Posterior vena cava (tissue), 2 donors: ENCODE results near the gene CSMD2. TPM values are rescaled to one million over a fixed set of nuclear protein-coding genes. Genes with fewer than 3 reads are reported as not detected.

Experiments
- DNase-seq: peaks from one replicate; pipeline ENCODE4 v3.0.0-alpha.2; 2020; ENCODE audit warnings: low spot score
- intact Hi-C, 2 donors: fragments of 100-400 bp; cut with DNase I; formaldehyde crosslinking; loops; one replicate each; pipeline versions ENCODE4 v1.14.1 to v1.14.2; 2022 to 2023
- total RNA-seq, 2 donors: library from RNA; stranded (reverse); fragmentation: NEBNext Ultra II Directional; extraction: Animal tissue kit (Norgen Biotek cat#: 25700); gene quantifications; one replicate each; pipeline ENCODE4 v1.2.1, GENCODE V29; 2021
- donor health status: DM: yes; HTN: yes; CAD: no.
- donor health status: DM: yes; HTN: yes; CAD: no.

The CSMD2 gene
- total RNA-seq, 2 donors from 2014 or later = 2.4 to 3.1 TPM

DNA sequence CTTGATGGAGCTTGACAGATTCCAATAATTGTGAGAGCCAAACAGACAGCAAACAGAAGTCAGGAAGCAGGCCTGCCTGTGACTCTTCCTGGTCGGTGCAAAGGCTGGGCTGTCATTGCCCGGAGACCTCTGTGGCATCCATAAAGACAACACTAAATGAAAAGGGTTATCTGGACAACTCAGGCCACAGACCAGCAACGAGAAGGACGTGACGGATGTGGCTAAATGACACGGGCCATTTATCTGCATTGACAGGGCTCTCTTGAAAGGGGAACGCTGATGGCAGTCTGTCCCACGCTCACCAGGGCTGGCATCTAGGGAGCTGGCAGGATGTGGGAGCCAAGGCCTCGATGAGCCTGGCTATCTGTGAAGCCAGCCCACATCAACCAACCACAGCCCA is 266.1 kb downstream of the CSMD2 start:
- intact Hi-C loops = loop anchor here in 1 of 2 donors (10.0 kb wide), 2 partner anchors 86 to 134 kb away; no protein-coding TSS in a partner anchor

DNA sequence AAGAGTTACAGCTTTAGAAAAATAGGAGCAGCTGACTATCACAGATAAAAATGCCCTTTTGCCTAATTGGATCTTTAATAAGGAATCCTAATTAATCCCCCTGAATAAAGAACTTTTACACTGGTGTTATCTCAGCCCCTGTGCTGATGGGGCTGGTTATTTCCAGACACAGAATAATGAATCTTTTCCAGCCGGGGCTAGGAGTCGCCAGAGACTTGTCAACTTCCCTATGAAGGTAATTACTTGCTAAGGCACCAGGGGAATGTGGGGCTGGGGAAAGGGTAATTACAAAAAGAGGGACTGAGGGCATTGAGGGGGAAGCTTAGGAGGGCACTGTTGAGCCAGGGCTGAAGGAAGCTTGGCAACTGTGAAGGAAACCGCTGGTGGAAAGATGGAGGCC is 266.6 kb downstream of the CSMD2 start:
- intact Hi-C loops = loop anchor here in 1 of 2 donors (10.0 kb wide), 2 partner anchors 86 to 134 kb away; no protein-coding TSS in a partner anchor
- DNase-seq = no peak

More for the DNA sequence above, 266.1 kb downstream of the CSMD2 start:
- no peak for DNase-seq

DNA sequence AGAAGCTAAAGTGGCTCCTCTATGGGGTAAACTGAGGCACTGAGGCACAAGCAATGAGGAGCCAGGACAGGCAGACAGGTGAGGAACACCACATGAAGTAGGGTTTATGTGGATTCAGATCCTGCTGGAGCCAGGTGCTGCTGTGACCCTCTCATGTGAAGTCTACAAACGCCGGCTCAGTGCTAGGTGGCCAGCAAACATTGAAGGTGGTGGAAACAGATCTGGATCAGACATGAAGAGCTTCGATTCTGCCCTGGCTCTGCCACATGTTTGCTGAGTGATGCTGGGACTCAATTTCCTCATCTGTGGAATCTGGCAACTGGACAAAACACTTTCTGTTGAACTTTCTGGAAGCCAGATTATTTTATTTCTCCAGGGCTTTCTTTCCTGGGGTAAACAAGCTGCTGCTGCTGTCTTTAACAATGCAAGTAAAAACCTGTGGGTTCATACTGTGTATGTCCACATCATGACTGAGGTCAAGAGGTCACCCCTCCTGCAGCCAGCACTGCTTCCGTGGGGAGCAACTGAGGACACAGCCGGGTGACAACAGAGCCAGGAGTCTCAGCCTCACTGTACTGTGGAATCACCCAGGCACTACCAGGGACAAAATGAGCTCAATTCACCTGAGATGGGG is 267.8 kb downstream of the CSMD2 start:
- DNase-seq = no peak
- intact Hi-C loops = loop anchor here in 1 of 2 donors (10.0 kb wide), 2 partner anchors 88 to 132 kb away; no protein-coding TSS in a partner anchor

DNA sequence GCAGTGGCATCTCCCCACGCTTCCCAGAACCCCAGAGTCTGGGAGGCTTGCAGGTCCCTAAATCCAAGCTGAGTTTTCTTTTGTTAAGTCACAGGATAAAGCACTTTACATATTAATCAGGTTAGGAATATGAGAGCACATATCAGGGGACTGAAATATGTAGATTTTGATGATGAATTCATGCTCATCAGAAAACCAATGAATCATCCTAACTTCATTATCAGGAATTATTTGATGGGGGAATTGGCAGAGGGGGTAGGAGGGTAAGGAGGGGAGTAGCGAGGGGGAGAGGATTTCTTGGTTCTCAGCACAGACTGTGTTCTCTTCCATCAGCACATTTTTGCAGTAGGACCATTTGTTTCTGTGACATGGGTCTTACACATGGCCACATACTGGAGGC is 269.1 kb downstream of the CSMD2 start:
- intact Hi-C loops = loop anchor here in 1 of 2 donors (10.0 kb wide), 2 partner anchors 89 to 131 kb away; no protein-coding TSS in a partner anchor
- no peak for DNase-seq

DNA sequence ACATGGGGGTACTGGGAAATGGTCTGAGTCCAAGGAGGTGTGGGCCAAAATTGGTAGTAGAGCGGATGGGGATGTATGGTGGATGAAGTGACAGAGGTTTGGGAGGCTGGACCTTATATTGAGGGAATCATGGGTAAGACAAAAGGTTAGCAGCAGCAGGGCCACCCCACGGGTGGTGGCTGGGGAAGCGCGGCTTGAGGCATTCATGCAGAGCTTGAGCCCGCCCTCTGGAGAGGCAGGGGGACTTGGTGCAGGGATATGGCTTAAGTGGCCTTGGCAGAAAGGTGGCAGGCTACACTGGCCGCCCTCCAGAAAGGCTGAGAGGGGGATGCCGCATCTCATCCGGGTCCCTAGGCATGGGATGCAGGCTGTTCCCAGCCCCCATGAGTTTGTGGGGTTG is 269.6 kb downstream of the CSMD2 start:
- intact Hi-C loops = loop anchor here in 1 of 2 donors (10.0 kb wide), 2 partner anchors 89 to 131 kb away; no protein-coding TSS in a partner anchor
- no peak for DNase-seq

DNA sequence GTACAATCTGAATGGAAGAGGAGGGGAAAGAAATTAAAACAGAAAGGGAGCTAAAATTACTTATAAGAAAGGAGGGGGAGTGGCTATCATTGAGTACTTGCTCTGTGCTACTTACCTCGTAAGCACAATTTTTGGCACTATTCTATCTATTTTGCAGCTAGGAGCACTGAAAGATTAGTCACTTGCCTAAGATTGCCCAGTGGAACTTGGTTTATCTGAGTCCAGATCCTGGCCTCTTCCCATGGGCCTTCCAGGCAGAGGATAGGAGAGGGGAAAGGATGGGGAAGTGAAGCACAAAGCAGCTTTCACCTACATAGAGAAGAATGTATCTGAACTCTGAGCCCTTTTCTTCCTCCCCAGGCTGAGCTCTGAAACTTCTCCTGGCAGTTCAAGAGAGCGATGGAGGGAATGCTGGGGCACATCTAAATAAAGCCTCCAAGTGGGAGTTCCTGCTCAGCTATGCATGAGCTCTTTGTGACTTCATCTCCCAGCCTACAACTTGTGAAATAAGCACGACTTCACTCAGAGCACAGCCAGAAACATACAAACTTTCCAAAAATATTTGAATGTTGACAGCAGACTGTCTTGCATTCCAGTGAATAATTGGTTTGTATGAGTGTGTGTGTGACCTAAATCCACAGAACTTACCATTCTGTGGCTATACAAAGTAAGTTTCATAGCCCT is 271.7 kb downstream of the CSMD2 start:
- intact Hi-C loops = loop anchor here in 1 of 2 donors (10.0 kb wide), 2 partner anchors 92 to 128 kb away; no protein-coding TSS in a partner anchor
- no peak for DNase-seq

DNA sequence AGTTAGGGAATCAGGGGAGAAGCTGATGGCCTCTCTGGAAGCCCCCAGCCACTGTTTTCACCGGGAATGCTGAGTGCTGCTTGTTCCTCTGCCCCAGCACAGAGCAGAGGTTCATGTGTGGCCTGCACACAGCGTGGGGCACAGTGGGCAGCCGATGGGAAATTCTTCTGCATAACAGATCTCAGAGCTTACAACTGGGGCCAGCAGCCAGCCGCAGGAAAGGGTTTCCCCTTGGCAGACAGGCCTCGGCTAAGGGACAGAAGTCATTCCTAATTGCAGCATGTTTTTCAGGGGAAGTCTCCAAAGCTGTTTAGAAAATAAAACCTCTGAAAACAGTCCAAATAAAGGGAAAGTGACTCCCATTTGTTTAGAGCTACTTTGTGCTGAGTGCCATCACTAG is 278.5 kb downstream of the CSMD2 start:
- intact Hi-C loops = no loop called here
- DNase-seq = no peak

DNA sequence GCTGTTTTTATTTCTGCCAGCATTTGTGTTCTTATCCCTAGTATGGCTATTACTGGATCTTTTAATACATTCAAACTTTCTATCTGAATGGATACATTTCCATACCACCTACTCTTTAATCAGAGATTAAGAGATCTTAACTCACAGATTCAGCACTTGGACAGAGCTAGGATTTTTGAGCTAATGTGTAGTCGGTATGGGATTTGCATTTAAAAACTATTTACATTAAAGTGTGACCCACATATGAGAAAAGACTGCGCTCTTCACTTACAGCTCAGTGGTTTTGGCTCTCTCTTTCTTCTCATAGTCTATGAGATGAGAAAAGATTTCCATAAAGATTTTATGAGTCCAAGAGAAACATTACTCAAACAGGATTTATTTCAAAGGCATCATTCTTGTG is 284.7 kb downstream of the CSMD2 start:
- no peak for DNase-seq
- intact Hi-C loops = no loop called here

DNA sequence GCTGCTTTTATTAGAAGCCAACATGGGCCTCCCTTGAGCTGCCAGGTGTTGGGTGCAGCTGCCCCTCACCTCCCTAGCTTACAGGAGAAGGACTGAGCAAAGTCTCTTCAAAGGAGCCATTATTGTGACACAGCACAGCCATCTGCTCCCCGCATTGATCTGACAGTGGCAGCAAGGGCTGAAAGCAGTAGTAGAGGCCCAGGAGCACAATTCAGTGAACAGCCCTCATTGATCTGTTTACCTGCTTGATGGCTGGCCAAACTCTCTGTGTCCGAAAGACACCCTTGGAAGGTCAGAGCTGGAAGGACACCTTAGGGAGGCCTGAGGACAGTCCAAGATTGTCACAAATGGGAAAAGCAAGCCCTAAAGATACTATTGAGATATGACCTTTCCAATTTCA is 286.6 kb downstream of the CSMD2 start:
- intact Hi-C loops = no loop called here
- no peak for DNase-seq

DNA sequence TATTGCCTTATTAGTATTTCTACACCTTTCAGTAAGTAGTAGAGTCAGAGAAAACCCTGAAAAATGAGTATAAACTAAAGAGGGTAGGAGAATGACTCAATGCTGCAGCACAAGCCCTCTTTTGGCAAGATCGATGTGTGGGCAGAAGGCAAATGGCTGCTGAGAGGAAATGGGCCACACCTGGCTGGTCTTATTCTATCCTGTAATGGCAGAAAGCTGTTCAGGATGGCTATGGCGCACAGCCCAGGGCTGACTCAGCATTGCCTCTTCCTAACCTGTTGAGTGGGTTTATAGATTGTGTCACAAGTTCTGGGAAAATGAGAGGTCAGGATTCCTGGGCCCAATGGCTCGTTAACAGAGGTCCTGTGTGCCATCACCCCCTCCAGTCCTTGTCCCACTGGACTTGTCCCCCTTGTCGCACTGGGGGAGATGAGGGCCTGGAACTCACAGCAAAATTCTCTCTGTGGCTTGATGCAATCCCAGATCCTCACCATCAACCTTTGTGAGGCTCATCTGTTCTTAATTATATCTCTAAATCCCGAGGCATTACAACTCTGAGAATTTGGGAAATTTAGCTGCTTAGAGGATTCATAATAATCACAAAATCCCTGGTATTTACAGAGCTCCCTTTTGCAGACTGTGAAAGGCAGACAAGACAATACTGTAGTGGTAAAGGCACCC is 287.9 kb downstream of the CSMD2 start:
- intact Hi-C loops = no loop called here
- DNase-seq = peak; percentile 93

DNA sequence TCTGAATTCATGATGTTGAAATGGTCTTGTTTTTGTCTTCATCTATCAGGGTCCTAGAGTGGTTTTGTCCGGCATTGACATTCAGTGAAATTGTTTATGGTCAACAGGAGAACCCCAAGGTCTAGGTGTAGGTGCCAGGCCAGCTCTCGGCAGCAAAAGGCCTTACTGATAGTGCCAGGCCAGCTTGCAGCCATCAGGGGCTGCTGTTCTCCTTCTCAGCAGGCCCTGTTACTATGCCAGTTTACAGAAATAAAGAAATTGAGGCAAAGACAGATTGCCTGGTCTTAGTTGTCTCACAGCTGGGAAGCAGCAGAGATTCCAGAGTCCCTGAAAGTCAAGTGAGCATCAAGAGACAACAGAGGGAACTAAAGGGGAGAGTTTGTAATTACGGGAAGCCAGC is 289.2 kb downstream of the CSMD2 start:
- DNase-seq = no peak
- intact Hi-C loops = no loop called here

DNA sequence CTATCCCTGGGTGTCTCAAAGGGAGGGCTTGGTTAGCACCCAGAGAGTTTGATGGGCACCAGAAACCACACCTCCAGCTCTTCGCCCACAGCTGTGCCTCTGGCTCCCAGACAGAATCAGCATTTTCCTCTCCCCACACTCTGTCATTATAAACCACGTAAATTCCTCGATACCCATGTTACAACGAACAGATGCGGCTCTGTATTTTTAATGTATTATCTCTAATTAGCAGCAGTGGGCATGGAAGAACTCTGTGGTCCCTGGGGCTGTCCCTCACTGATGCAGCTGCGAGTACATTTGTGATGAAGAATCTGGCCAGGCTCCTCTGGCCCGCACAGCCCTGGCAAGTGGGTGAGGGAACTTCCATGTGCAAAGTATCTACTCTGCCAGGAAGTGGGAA is 290.4 kb downstream of the CSMD2 start:
- DNase-seq = no peak
- intact Hi-C loops = no loop called here

DNA sequence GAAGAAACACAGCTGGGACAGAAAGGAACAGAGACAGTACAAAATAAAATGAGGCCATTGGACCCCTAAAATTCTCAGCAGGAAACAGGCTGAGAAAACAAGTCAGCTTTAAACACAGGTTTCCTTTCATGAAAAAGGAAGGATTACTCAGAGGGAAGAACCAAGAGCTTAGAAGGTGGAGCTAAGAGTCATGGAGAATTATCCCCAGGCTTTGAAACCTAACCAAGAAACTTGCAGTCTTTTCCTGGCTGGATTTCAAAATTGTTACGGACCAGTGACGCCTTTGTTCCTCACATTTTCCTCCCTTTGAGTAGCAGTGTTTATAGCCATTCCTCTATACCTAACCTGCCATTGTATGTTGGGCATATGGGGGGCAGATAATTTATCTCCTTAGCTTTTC is 292.3 kb downstream of the CSMD2 start:
- intact Hi-C loops = no loop called here
- no peak for DNase-seq

DNA sequence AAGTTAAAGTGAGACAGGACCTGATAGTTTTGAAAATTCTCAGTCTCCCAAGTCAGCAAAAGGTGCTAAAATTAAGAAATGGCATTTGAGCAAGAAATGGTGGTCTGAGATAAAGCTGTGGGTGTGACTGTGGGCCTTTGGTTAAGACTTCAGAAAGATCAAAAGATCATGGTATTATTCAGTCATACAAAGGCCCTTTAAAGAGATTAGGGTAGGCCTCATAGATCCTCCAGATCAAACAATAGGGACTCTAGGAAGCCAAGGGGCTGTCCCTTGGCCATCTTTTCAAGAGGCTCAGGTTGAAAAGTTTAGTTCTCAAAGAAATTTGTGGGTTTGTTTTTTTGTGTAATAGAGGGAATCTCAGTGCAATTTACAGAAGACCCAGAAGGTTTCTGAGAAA is 292.8 kb downstream of the CSMD2 start:
- no peak for DNase-seq
- intact Hi-C loops = no loop called here

DNA sequence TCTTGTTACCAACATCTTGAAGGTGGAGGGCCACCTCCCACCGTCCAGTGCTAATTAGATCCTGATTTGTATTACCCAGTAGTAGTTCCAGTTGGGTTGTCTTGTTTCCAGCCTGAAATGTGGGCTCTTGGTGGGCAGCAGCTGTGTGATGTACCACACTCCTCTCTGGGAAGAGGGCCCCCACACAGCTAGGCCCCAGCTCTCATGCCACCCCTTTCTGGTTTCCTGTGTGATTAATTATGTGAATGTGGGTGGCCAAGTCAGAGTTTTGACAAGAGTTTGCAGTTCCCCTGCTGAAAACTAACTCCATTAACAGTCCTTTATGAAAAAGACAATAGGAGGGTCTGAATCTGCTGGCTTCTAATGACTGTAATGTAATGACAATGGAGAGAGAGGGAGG is 297.3 kb downstream of the CSMD2 start:
- intact Hi-C loops = no loop called here

DNA sequence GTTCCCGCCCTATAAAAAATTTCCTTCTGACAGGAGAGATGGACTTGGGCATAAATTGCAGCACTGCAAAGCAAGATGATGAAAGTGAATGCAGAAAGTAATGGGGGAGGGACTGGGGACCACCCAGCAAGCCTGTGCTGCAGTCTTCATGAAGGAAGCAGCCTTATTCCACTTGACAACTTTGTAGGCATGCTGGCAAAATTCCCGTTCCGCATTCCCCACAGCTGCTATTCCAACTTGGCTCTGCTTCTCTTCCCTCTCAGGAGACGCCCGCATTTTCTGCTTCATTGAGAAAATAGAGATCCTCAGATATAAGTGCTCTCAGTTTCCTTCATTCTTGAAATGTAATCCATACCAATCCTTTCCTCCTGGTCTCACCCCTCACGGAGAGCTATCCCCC is 298.7 kb downstream of the CSMD2 start:
- intact Hi-C loops = no loop called here
- DNase-seq = no peak

More for the DNA sequence above, 297.3 kb downstream of the CSMD2 start:
- no peak for DNase-seq

DNA sequence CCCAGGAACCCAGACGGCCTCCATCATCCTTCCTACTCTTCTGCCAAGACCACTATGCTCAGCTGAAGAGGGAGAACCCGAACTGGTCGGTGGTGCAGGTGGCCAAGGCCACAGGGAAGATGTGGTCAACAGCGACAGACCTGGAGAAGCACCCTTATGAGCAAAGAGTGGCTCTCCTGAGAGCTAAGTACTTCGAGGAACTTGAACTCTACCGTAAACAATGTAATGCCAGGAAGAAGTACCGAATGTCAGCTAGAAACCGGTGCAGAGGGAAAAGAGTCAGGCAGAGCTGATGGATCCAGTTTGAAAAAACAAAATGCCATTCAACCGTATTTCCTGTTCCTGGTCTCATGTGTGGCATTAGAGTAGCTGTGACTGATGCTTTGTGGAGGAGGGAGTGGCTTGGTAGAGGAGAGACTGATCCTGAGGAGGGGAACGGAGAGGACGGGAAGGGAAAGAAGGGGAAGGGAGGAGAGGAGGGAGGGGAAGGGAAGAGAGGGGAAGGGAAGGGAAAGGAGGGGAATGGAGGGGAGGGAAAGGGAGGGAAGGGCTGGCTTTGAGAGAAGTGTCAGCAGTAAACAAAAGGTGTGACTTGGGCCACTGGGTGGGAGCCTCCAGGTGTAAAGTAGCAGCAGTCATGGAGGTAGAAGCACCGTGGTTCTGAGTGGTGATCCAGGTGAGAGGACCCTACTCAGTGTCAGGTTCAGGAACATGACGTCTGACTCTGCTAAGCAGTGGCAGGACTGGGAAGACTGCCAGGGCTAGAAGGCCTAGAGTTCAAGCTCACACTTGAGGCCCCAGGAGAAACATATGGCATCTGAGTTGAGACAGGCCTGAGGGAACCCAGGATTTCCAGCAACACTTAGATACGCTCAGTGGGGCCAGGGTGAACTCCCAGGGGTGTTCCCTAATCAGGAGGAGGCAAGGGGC is 300.3 kb downstream of the CSMD2 start:
- no peak for DNase-seq
- intact Hi-C loops = no loop called here

DNA sequence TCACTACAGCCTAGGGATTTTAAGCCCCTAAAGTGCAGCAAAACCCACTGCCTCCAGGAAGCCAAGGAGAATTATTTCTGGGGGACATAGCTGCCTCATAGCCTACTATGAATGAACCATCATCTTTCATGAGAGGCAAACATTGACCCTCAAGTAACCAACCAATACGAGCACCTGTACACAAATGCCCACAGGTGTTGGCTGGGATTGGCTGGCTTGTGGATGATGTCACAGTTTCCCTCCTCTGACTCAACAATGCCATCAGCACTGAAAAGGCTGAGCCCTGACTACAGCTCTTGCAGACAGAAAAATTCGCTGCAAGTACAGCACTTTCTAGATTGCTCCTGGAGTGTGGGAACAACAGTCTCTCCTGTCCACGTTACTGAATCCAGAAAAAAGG is 301.3 kb downstream of the CSMD2 start, which contains the start of gene HMGB4:
Gene HMGB4, plus strand, starts transcription at position 301 of the 400 bp plus-strand sequence. CDS start 113 bp downstream, outside the sequence.
- intact Hi-C loops = no loop called here
- no peak for DNase-seq

DNA sequence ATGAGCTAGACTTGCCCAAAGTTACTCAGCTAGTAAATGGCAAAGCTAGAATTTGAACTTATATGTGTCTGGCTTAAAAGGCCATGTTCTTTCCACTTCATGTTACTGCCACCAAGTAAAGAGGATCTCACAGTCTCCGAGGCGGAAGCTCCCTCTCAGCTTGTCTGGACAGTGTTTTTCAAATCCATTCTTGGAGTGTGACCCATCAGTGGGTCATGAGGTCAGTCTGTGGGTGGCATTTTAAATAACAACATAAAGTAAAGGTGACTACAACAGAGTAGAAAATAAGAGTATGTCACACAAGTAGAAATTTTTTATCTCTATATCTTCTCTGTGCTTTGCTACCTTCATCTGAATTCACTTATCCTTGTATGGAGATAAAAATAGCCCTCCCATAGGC is 304.4 kb downstream of the CSMD2 start:
- no peak for DNase-seq
- intact Hi-C loops = no loop called here
